Endodermal cell (in vitro differentiated cells): ENCODE data around the gene RBM34. TPM values are rescaled to one million over a fixed set of nuclear protein-coding genes. Genes with fewer than 3 reads are reported as not detected.
A peak's percentile ranks its signal among the peaks of the same experiment; 100 is the strongest.

Source experiments
- DNase-seq: peaks from one replicate; pipeline ENCODE4 v3.0.0-alpha.2; 2017
- H3K27ac ChIP-seq: 2 replicates; pipeline ENCODE4 v1.5.1; 2013; ENCODE audit warnings: mild to moderate bottlenecking, low read depth, low read length, moderate library complexity
- H3K27me3 ChIP-seq: 2 replicates; pipeline ENCODE4 v1.6.1; 2013; ENCODE audit warnings: mild to moderate bottlenecking, low read length, moderate library complexity; ENCODE audit not compliant: insufficient read depth, control insufficient read depth, poor library complexity, severe bottlenecking
- H3K36me3 ChIP-seq: 2 replicates; pipeline ENCODE4 v1.7.0; 2013; ENCODE audit warnings: mild to moderate bottlenecking, low read length, moderate library complexity; ENCODE audit not compliant: control insufficient read depth, insufficient read depth
- H3K4me1 ChIP-seq: one replicate; pipeline ENCODE4 v1.7.0; 2013; ENCODE audit warnings: low read length; ENCODE audit not compliant: control insufficient read depth, insufficient read depth
- H3K4me3 ChIP-seq: 2 replicates; pipeline ENCODE4 v1.5.1; 2013; ENCODE audit warnings: mild to moderate bottlenecking, low read length, moderate library complexity
- H3K9ac ChIP-seq: 2 replicates; pipeline ENCODE4 v1.6.1; 2013; ENCODE audit warnings: mild to moderate bottlenecking, low read length, moderate library complexity; ENCODE audit not compliant: poor library complexity, severe bottlenecking; ENCODE audit errors: extremely low read depth
- H3K9me3 ChIP-seq: 2 replicates; pipeline ENCODE4 v1.6.1; 2013; ENCODE audit warnings: mild to moderate bottlenecking, low read length, moderate library complexity; ENCODE audit not compliant: control insufficient read depth
- H3K27ac Mint-ChIP-seq: 2 replicates; pipeline ENCODE4 v1.8.0; 2020; ENCODE audit warnings: mixed read lengths
- H3K27me3 Mint-ChIP-seq: 2 replicates; pipeline ENCODE4 v1.8.0; 2021; ENCODE audit warnings: mild to moderate bottlenecking, mixed read lengths; ENCODE audit not compliant: insufficient read depth
- H3K36me3 Mint-ChIP-seq: 2 replicates; pipeline ENCODE4 v1.8.0; 2020; ENCODE audit warnings: low read depth, mixed read lengths
- H3K4me1 Mint-ChIP-seq: 2 replicates; pipeline ENCODE4 v1.8.0; 2020; ENCODE audit warnings: mixed read lengths
- H3K4me3 Mint-ChIP-seq: 2 replicates; pipeline ENCODE4 v1.8.0; 2020; ENCODE audit warnings: mild to moderate bottlenecking, moderate library complexity, mixed read lengths
- H3K9me3 Mint-ChIP-seq: 2 replicates; pipeline ENCODE4 v1.8.0; 2020; ENCODE audit warnings: mild to moderate bottlenecking, mixed read lengths
- WGBS, 2 experiments: methylation state at CpG; one replicate each; pipeline versions ENCODE4 v1.1.5 to v1.1.7; 2013; ENCODE audit warnings: missing lambda C conversion rate in 2 of 2, mixed read lengths in 1 of 2; ENCODE audit not compliant: insufficient coverage in 1 of 2, insufficient read length in 1 of 2; 5-methylcytosine and 5-hydroxymethylcytosine counted together
- long read RNA-seq, 4 experiments: library from polyadenylated mRNA in 2 of 4; library from RNA in 1 of 4; library from capped mRNA in 1 of 4; stranded (forward) in 3 of 4; unstranded in 1 of 4; transcript quantifications; one replicate each; pipeline ENCODE4 v2.0.0, GENCODE V29; 2020 to 2021; ENCODE audit warnings: inconsistent platforms in 1 of 4
- polyA plus RNA-seq, 2 experiments: library from polyadenylated mRNA; stranded (reverse); fragments of 50-300 nt; gene quantifications; one replicate each; pipeline ENCODE4 v1.2.3, GENCODE V29; 2013
- total RNA-seq, 2 donors: library from RNA; stranded (reverse); fragmentation: NEBNext Ultra II Directional in 1 of 2; extraction: Animal tissue kit (Norgen Biotek cat#: 25700) in 1 of 2; gene quantifications; 2 replicates in 1 of 2; 3 replicates in 1 of 2; pipeline ENCODE4 v1.2.1, GENCODE V29; 2021
- TF ChIP-seq, protein P1 (sequence below): fragments of 200-600 bp; sonication (generic); conservative IDR thresholded peaks from 2 replicates; pipeline ENCODE4 v1.5.0; 2021; ENCODE audit warnings: antibody characterized with exemption, mild to moderate bottlenecking

RBM34 gene, protein sequence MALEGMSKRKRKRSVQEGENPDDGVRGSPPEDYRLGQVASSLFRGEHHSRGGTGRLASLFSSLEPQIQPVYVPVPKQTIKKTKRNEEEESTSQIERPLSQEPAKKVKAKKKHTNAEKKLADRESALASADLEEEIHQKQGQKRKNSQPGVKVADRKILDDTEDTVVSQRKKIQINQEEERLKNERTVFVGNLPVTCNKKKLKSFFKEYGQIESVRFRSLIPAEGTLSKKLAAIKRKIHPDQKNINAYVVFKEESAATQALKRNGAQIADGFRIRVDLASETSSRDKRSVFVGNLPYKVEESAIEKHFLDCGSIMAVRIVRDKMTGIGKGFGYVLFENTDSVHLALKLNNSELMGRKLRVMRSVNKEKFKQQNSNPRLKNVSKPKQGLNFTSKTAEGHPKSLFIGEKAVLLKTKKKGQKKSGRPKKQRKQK
- 100 to 1,000 TPM; 104 to 127 TPM for total RNA-seq
- 60.1 TPM for polyA plus RNA-seq (2013, experiment 1 of 2)
- polyA plus RNA-seq (2013, experiment 2 of 2), result 61.4 TPM
- long read RNA-seq, experiment 1, transcript RBM34-201 (11 exons, 2,054 nt), result major isoform, 5 of 23 reads
- long read RNA-seq, experiment 1, partial matches to known transcripts, result 4 of 23 reads
- long read RNA-seq, experiment 1, other reads (novel, unspliced or antisense), result 14 of 23 reads
- long read RNA-seq, experiment 2, transcript RBM34-201 (11 exons, 2,054 nt), result major isoform, 69 of 87 reads
- long read RNA-seq, experiment 2, partial matches to known transcripts, result 2 of 87 reads
- long read RNA-seq, experiment 2, other reads (novel, unspliced or antisense), result 14 of 87 reads
- long read RNA-seq, experiment 3, transcript RBM34-201 (11 exons, 2,054 nt), result major isoform, 122 of 146 reads
- long read RNA-seq, experiment 3, transcript RBM34-203 (10 exons, 1,273 nt), result minor isoform, 5 of 146 reads
- long read RNA-seq, experiment 3, partial matches to known transcripts, result 3 of 146 reads
- long read RNA-seq, experiment 3, other reads (novel, unspliced or antisense), result 16 of 146 reads
- long read RNA-seq, experiment 4, transcript RBM34-203 (10 exons, 1,273 nt), result minor isoform, 8 of 284 reads
- long read RNA-seq, experiment 4, transcript RBM34-201 (11 exons, 2,054 nt), result major isoform, 218 of 284 reads
- long read RNA-seq, experiment 4, partial matches to known transcripts, result 10 of 284 reads
- long read RNA-seq, experiment 4, other reads (novel, unspliced or antisense), result 47 of 284 reads

- Histone ChIP-seq H3K9ac (peak within 1 kb of the TSS; percentile 79), H3K9me3 (no peaks in the 10 kb centered on the region), H3K4me1 (no peaks in the 10 kb centered on the region), H3K4me3 (peak within 1 kb of the TSS; percentile 91), H3K27ac (peak within 1 kb of the TSS; percentile 2), H3K36me3 (peaks cover 34% of the 10 kb centered on the region), H3K27me3 (no peaks in the 10 kb centered on the region)
- peaks cover 18% of the 10 kb centered on the region for H3K36me3 Mint-ChIP-seq
- TF ChIP-seq, protein P1, sequence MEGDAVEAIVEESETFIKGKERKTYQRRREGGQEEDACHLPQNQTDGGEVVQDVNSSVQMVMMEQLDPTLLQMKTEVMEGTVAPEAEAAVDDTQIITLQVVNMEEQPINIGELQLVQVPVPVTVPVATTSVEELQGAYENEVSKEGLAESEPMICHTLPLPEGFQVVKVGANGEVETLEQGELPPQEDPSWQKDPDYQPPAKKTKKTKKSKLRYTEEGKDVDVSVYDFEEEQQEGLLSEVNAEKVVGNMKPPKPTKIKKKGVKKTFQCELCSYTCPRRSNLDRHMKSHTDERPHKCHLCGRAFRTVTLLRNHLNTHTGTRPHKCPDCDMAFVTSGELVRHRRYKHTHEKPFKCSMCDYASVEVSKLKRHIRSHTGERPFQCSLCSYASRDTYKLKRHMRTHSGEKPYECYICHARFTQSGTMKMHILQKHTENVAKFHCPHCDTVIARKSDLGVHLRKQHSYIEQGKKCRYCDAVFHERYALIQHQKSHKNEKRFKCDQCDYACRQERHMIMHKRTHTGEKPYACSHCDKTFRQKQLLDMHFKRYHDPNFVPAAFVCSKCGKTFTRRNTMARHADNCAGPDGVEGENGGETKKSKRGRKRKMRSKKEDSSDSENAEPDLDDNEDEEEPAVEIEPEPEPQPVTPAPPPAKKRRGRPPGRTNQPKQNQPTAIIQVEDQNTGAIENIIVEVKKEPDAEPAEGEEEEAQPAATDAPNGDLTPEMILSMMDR, result peak; percentile 26
- 0% methylated on average over 27 to 52 of the region's 52 CpGs for WGBS, 2 experiments
- H3K4me1 Mint-ChIP-seq, result peaks cover 6% of the 10 kb centered on the region
- DNase-seq, result peak; percentile 98
- H3K4me3 Mint-ChIP-seq, result peak within 1 kb of the TSS; percentile 88
- peak within 1 kb of the TSS; percentile 97 for H3K27ac Mint-ChIP-seq
- no peaks in the 10 kb centered on the region for H3K9me3 Mint-ChIP-seq
- no peaks in the 10 kb centered on the region for H3K27me3 Mint-ChIP-seq
Observed at GRCh38 chr1:235160957-235161684, at the start of gene RBM34. TSS of gene RBM34 (minus strand) at chr1:235161250. CDS start at chr1:235161226, 24 bp downstream.

- no peak for DNase-seq
- Mint-ChIP-seq H3K27ac (no peak overlapping the region), H3K9me3 (no peaks in the 10 kb centered on the region), H3K4me3 (no peak overlapping the region), H3K27me3 (no peaks in the 10 kb centered on the region), H3K4me1 (no peaks in the 10 kb centered on the region), H3K36me3 (peaks cover 62% of the 10 kb centered on the region)
- WGBS, 2 experiments, result 94 to 97% methylated on average over 2 of the region's 2 CpGs
- no peak overlapping the region for H3K9ac ChIP-seq
- H3K9me3 ChIP-seq, result no peaks in the 10 kb centered on the region
- peaks cover 76% of the 10 kb centered on the region for H3K36me3 ChIP-seq
- H3K4me1 ChIP-seq, result no peaks in the 10 kb centered on the region
- H3K27ac ChIP-seq, result no peak overlapping the region
- H3K27me3 ChIP-seq, result no peaks in the 10 kb centered on the region
- no peak overlapping the region for H3K4me3 ChIP-seq
- TF ChIP-seq, protein P1, result no peak
Observed at GRCh38 chr1:235207209-235207565, 46.1 kb upstream of the RBM34 start.
